HG03457 (cell line): Measurements from ENCODE around the gene MED10.
"Not testable (repeated sequence)": the region's sequence is repeated elsewhere in the genome, so short reads cannot be mapped to it uniquely, and the experiment has no call there.

Experiments used
- ATAC-seq: cut with Tn5 transposase; IDR thresholded peaks from one replicate; pipeline ENCODE4 v1.9.1; 2021; ENCODE audit warnings: moderate number of reproducible peaks; ENCODE audit not compliant: unreplicated experiment

The MED10 gene

GRCh38 chr5:6376974-6377520, 1.3 kb downstream of the MED10 start:
- no peak for ATAC-seq

DNA sequence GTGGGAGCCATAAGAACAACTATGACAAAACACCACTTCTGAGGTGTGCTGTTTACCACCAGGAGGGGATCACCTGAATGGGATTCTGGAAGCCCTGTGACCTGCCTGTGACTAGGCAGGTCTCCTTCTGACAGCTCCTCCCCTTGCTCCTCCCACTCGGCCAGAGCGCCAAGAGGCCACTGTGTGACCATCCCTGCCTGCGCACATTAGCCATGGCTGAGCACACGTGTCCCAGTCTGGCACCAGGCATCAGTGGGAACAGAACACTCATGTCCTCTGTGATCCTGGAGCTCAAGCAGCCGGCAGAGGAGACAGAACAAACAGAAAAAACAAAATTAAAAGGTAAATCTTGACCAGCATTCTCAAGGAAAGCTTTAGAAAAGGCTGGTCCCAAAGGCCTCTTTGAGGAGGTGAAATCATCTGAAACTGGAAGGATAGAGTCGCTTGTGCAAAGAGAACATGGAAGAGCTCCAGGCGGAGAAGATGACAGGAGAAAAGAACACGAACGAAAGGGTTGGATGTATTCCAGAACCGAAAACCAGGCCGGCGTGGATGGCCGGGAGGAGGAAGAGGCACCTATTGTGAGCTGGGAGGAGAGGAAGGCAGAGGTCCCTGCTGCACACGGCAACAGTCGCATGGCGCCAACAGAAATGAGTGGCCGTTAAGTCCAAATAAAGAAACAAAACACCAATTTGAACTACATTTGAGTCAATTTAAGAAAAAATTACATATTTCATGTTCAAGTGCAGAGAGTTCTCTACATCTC, 5.1 kb downstream of the MED10 start:
- ATAC-seq, result no peak

GRCh38 chr5:6372251-6373080, 5.9 kb downstream of the MED10 start:
- ATAC-seq, result no peak

- ATAC-seq, result no peak
Observed at GRCh38 chr5:6371079-6371810, 7.1 kb downstream of the MED10 start.

- no peak for ATAC-seq
Observed at GRCh38 chr5:6370580-6370979, 7.8 kb downstream of the MED10 start.

- no peak for ATAC-seq
Observed at GRCh38 chr5:6365977-6366590, 12.3 kb downstream of the MED10 start.

DNA sequence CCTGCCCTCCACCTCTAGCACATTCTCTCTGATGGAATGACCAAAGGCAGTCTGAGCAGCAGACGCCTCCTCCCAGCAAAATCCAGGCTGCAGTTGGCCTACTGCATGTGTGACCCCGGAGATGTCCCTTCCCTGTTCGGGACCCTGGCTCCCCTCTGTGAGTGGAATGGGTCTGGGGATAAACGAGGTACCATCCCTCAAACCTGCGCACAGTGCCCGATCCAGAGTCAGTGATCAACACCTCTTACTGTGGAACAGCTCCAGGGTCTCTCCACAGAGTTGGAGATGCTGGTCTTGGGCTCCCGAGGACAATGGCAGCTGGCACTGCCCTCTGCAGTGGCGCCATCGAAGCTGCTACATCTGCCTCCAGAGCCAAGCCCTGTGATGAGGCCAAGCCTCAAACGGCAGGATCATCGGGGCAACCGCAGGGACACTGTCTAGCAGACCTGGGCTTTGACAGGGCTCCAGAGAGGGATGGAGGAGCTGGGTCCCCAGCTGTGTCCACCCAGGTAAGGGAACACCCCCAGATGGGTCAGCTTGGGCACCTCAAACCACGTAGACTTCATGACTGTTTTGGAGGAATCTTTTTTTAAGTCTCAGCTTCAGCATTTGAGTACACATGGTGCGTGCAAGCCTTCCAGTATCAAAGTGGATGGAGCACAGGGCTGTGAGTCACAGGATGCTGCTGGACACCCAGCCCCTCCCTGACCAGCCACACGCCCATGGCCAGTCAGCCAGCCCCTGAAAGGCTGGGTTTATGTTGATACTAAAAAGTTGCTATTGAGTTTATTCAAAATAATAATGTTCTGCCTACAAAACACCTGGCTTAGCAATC, 13.0 kb downstream of the MED10 start:
- ATAC-seq, result no peak

DNA sequence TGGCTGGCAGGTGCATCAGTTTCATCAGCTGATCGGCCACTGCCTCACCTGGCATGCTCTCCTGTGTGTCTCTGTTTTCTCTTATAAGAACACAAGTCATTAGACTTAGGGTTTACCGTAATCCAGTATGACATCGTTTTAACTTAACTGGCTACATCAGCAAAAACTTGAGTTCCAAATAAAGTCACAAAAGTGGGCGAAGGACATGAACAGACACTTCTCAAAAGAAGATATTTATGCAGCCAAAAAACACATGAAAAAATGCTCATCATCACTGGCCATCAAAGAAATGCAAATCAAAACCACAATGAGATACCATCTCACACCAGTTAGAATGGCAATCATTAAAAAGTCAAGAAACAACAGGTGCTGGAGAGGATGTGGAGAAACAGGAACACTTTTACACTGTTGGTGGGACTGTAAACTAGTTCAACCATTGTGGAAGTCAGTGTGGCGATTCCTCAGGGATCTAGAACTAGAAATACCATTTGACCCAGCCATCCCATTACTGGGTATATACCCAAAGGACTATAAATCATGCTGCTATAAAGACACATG, 14.8 kb downstream of the MED10 start:
- ATAC-seq, result not testable (repeated sequence)

- ATAC-seq, result no peak
Observed at GRCh38 chr5:6362846-6363245, 15.5 kb downstream of the MED10 start.

DNA sequence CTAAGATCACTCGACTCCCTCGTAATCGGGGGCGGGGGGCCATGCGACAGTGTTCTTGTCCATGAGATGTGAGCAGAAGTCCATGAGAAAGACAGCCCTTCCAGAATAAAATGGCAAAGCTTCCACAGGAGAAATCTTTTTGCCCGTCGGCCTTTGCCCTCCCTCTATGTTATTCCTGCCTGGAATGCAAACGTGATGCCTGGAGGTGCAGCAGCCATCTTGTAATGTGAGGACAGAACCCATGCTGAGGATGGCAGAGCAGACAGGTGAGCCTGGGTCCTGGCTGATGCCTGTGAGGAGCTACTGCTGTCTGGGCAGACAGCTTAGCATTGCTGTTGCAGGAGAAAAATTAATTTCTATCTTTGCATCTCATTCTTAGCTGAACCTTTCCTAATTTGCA, 17.2 kb downstream of the MED10 start:
- no peak for ATAC-seq

DNA sequence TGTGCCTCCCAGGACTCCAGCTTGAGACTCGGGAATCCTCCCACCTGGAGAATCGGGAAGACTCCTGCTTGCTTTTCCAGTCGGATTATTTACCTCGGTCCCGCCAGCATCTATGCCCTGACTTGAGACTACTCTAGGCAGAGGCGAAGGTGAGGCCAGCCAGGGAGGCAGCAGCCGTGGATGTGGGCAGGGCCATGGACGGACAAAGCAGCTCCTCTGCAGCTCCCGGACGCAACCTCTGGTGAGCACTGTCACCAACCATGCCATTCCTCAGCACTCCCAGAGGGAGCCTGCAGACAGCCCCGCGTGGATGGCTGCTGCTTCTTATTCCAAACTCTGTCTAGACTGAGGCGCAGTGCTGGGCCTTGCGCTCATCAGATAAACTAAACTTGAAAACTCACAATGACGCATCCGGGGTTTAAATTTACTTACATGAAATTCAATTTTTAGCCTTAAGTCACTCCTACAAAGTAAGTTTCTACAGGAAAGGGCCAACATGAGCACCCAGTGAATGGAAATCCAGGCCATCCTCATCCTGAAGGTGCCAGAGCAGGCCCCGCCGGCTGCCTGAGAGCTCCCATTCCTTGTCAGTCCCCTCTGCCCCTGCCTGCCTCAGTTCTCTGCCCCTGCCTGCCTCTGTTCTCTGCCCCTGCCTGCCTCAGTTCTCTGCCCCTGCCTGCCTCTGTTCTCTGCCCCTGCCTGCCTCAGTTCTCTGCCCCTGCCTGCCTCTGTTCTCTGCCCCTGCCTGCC, 17.8 kb downstream of the MED10 start:
- ATAC-seq, result no peak

DNA sequence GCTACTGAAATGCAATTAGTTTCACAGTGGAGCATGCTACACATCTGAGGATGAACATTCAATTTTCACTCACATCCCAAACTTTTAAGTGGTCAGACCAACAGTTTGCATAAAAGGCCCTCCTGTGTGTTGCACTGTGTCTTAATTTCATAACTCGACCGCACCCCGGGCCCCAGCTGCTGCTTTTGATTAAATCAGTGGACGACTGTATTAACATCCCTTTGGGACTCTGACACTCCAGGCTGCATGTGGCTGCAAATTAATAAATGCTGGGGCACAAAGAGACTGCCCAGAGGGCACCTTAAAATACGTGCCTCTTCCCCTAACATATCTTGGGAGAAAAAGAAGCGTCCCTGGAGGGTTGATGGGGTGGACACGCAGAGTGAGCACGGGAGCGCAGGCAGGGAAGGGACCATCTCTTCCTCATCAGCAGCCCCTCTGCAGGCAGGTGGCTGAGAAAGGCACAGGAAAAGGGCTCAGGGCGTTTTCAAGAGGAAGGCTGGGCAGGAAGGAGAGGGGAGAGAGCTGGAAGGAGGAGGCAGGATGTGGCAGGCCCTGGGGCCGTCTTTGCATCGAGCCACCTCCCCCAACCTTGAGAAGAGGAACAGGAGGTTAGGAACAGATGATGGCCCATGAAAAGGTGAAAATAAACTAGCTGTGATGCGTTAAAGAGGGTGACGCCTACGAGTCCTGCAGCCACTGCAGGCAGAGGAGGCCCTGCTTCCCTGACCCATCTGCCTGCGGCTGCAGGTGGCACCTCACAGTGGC, 18.6 kb downstream of the MED10 start:
- ATAC-seq, result peak; percentile 64

DNA sequence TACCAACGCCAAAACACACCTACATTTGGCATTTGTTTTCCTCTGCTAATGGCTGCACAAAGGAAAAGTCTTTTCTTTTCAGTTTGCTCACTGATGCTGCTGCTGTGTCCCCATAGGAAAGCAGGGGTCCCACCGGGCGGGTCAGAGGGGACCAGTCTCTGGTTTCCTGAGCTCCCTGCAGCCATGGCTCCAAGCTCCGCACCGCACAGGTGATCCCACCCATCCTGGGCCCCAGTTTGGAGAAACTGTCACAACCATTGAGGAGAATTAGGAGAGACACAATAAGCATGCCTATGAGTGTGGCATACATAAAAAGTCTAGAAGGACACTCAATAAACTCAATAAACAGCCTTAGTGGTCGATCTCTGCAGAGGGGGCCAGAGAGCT, 19.9 kb downstream of the MED10 start:
- ATAC-seq, result no peak

DNA sequence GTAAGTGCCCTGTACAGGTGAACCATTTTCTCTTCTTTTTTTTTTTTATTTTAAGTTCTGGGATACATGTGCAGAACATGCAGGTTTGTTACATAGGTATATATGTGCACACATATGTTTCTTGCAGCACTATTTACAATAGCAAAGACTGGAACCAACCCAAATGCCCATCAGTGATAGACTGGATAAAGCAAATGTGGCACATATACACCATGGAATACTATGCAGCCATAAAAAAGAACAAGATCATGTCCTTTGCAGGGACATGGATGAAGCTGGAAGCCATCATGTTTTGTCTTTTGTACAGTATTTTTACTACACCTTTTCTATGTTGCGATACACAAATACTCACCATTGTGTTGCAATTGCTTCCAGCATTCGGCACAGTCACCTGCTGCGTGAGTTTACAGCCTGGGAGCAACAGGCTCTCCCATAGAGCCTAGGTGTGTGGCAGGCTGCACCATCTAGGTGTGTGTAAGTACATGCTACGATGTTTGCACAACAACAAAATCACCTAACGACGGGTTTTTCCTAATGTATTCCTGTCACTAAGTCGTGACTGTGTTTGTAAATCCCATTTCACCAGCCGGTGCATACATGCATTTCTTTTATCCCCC, 20.4 kb downstream of the MED10 start:
- not testable (repeated sequence) for ATAC-seq

DNA sequence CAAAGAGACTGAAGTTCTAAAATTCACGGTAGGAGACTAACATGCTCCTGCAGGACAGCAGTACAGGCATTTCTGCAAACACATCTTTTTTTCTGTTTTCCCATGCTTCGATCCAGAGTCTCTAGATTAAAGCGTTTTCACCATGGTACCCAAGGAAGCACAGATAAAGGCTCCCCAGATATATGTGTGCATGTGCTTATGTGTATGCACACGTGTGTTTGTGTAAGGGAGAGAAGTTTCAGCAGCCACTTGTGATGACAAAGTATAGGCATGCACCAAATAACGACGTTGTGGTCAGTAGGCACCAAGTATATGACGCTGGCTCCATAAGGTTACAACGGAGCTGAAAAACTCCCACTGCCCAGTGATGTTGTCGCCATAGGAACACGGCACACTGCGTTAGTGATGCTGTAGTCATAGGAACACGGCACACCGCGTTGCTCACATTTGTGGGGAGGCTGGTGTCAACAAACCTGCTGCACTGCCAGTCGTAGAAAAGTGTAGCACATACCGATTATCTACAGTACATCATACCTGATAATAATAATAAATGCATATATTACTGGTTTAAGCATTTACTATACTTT, 21.7 kb downstream of the MED10 start:
- ATAC-seq, result no peak

DNA sequence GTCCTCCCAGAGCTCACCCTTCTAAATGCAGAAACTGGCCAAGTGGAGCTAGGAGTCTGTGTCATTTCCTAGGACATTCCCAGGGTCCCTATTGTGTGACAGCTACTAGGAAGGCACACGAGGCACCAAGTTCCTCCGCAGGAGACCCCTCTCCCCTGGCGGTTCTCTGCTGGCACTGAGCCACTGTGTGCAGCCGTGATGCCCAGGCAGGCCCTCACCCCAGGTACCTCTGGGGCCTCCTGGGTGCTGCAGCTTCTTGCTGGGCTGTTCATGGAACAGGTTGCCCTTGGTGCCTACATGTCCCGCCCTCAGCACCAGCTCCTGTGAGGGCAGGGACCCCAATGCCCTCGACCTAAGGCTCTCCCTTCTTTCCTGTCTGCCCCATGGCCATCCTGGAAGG, 23.1 kb downstream of the MED10 start:
- ATAC-seq, result no peak

- ATAC-seq, result no peak
Observed at GRCh38 chr5:6354848-6355247, 23.5 kb downstream of the MED10 start.
